GM23248 (cell line): ENCODE data around the gene ROBO2.

Experiments
- EZH2 ChIP-seq: fragments of 200-600 bp; sonication (generic); IDR thresholded peaks from 2 replicates; pipeline ENCODE4 v1.6.1; 2018; ENCODE audit warnings: antibody characterized with exemption, mild to moderate bottlenecking; ENCODE audit not compliant: insufficient read depth, poor library complexity, severe bottlenecking
- EZH2phosphoT487 ChIP-seq: fragments of 200-600 bp; sonication (generic); IDR thresholded peaks from 2 replicates; pipeline ENCODE4 v1.6.1; 2018; ENCODE audit warnings: antibody characterized with exemption, moderate library complexity, mild to moderate bottlenecking, low read depth; ENCODE audit not compliant: insufficient read depth

- TF ChIP-seq EZH2 (no peak), EZH2phosphoT487 (no peak)
Measured at GRCh38 chr3:77491961-77492360, 452.1 kb downstream of the ROBO2 start.
